Activated naive CD4-positive, alpha-beta T cell treated with Interleukin-2 at 50 U/mL for 16 hours (primary cell): ENCODE measurements around the gene ARHGEF4.

Experiments
- DNase-seq: peaks from one replicate; pipeline ENCODE4 v3.0.0-alpha.2; 2020

ARHGEF4 gene

GRCh38 chr2:130864830-130865800, 28.4 kb downstream of the ARHGEF4 start:
- no peak for DNase-seq

- no peak for DNase-seq
Observed at GRCh38 chr2:130869441-130870160, 32.9 kb downstream of the ARHGEF4 start.

- DNase-seq, result no peak
Observed at GRCh38 chr2:130870161-130870485, 33.4 kb downstream of the ARHGEF4 start.

- no peak for DNase-seq
Observed at GRCh38 chr2:130870779-130871178, 34.1 kb downstream of the ARHGEF4 start.

GRCh38 chr2:130871843-130872740, 35.4 kb downstream of the ARHGEF4 start:
- no peak for DNase-seq

- no peak for DNase-seq
Observed at GRCh38 chr2:130872741-130873125, 36.0 kb downstream of the ARHGEF4 start.

GRCh38 chr2:130873700-130874346, 37.1 kb downstream of the ARHGEF4 start:
- peak; percentile 75 for DNase-seq

GRCh38 chr2:130874512-130874911, 37.8 kb downstream of the ARHGEF4 start:
- DNase-seq, result no peak

GRCh38 chr2:130875935-130876334, 39.2 kb downstream of the ARHGEF4 start:
- no peak for DNase-seq

GRCh38 chr2:130877258-130877657, 40.5 kb downstream of the ARHGEF4 start:
- no peak for DNase-seq

GRCh38 chr2:130878316-130878715, 41.6 kb downstream of the ARHGEF4 start:
- DNase-seq, result no peak

GRCh38 chr2:130878933-130879332, 42.2 kb downstream of the ARHGEF4 start:
- DNase-seq, result no peak

- no peak for DNase-seq
Observed at GRCh38 chr2:130882111-130882690, 45.5 kb downstream of the ARHGEF4 start.

- DNase-seq, result no peak
Observed at GRCh38 chr2:130882991-130883390, 46.3 kb downstream of the ARHGEF4 start.

GRCh38 chr2:130883496-130883895, 46.8 kb downstream of the ARHGEF4 start:
- no peak for DNase-seq

- DNase-seq, result no peak
Observed at GRCh38 chr2:130884013-130884412, 47.3 kb downstream of the ARHGEF4 start.

GRCh38 chr2:130884503-130884902, 47.8 kb downstream of the ARHGEF4 start:
- DNase-seq, result no peak

GRCh38 chr2:130887643-130888042, 50.9 kb downstream of the ARHGEF4 start:
- DNase-seq, result no peak

- no peak for DNase-seq
Observed at GRCh38 chr2:130890941-130891669, 54.4 kb downstream of the ARHGEF4 start.

GRCh38 chr2:130891966-130892365, 55.3 kb downstream of the ARHGEF4 start:
- DNase-seq, result no peak
